SU-DHL-6 (cell line): ENCODE measurements around the gene SEMA3G.

Experiments used
- CTCF ChIP-seq: fragments of 200-600 bp; sonication (generic); IDR thresholded peaks from one replicate; pipeline ENCODE4 v1.5.1; 2017; ENCODE audit warnings: antibody characterized with exemption, mild to moderate bottlenecking, low read length, moderate library complexity; ENCODE audit not compliant: insufficient read depth, poor library complexity, severe bottlenecking
- EZH2phosphoT487 ChIP-seq: fragments of 200-600 bp; sonication (generic), shearing (Covaris generic); conservative IDR thresholded peaks from 2 replicates; pipeline ENCODE4 v1.6.1; 2018; ENCODE audit warnings: mild to moderate bottlenecking, antibody characterized with exemption, low read length, moderate library complexity, mixed read lengths

- TF ChIP-seq CTCF (no peak), EZH2phosphoT487 (no peak)
Measured at GRCh38 chr3:52490035-52490938, 45.4 kb upstream of the SEMA3G start.
